ENCODE data around the gene NUP98.

DNA sequence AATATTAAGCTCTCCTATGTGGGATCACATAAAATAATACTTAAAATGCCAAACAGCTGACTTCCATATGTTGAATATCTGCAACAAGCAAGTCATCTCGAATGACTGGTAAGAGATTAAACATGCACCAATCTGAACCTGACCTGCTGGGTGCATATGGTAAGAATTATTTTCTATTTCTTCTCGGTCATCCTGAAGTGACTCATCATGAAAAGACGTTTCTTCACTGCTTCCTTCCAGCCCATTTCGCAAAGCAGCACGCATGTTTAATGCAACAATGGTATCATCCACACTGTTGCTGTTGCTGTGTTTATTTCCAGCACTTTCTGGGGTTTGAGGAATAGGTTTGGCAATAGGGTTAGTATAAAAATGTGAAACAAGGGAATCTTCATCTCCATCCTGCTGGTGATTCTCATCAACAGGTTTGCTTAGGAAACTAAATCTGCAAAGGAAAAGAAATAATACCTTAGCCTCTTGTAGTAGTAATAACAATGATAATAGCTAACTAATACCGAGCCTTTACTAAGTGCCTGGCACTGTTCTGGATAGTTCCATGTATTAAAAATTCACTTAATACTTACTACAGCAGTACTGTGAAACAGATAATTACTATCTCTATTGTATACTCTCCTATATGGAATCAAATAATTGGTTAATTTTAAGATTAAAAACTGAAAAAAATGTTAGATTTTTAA, 74.2 kb downstream of the NUP98 start:
- TF ChIP-seq, protein P1, sequence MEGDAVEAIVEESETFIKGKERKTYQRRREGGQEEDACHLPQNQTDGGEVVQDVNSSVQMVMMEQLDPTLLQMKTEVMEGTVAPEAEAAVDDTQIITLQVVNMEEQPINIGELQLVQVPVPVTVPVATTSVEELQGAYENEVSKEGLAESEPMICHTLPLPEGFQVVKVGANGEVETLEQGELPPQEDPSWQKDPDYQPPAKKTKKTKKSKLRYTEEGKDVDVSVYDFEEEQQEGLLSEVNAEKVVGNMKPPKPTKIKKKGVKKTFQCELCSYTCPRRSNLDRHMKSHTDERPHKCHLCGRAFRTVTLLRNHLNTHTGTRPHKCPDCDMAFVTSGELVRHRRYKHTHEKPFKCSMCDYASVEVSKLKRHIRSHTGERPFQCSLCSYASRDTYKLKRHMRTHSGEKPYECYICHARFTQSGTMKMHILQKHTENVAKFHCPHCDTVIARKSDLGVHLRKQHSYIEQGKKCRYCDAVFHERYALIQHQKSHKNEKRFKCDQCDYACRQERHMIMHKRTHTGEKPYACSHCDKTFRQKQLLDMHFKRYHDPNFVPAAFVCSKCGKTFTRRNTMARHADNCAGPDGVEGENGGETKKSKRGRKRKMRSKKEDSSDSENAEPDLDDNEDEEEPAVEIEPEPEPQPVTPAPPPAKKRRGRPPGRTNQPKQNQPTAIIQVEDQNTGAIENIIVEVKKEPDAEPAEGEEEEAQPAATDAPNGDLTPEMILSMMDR (tag by site-specific recombination; IDR thresholded peaks at IDR 0.05): no peak
- TF ChIP-seq ZNF792 (tag by site-specific recombination; IDR thresholded peaks at IDR 0.05): no peak
- TF ChIP-seq, protein P2, sequence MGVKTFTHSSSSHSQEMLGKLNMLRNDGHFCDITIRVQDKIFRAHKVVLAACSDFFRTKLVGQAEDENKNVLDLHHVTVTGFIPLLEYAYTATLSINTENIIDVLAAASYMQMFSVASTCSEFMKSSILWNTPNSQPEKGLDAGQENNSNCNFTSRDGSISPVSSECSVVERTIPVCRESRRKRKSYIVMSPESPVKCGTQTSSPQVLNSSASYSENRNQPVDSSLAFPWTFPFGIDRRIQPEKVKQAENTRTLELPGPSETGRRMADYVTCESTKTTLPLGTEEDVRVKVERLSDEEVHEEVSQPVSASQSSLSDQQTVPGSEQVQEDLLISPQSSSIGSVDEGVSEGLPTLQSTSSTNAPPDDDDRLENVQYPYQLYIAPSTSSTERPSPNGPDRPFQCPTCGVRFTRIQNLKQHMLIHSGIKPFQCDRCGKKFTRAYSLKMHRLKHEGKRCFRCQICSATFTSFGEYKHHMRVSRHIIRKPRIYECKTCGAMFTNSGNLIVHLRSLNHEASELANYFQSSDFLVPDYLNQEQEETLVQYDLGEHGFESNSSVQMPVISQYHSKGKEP (tag by site-specific recombination; IDR thresholded peaks at IDR 0.05): no peak
- TF ChIP-seq ZFP3 (tag by site-specific recombination; IDR thresholded peaks at IDR 0.05; ENCODE audit: low read depth): no peak
- TF ChIP-seq ZNF658 (tag by site-specific recombination; IDR thresholded peaks at IDR 0.05): no peak
- TF ChIP-seq ZNF707 (tag by site-specific recombination; IDR thresholded peaks at IDR 0.05): no peak
- no peak for TF ChIP-seq MYNN (tag by site-specific recombination; IDR thresholded peaks at IDR 0.05; ENCODE audit: borderline replicate concordance)
- TF ChIP-seq ZNF324 (tag by site-specific recombination; IDR thresholded peaks at IDR 0.05): no peak
- TF ChIP-seq, protein P3, sequence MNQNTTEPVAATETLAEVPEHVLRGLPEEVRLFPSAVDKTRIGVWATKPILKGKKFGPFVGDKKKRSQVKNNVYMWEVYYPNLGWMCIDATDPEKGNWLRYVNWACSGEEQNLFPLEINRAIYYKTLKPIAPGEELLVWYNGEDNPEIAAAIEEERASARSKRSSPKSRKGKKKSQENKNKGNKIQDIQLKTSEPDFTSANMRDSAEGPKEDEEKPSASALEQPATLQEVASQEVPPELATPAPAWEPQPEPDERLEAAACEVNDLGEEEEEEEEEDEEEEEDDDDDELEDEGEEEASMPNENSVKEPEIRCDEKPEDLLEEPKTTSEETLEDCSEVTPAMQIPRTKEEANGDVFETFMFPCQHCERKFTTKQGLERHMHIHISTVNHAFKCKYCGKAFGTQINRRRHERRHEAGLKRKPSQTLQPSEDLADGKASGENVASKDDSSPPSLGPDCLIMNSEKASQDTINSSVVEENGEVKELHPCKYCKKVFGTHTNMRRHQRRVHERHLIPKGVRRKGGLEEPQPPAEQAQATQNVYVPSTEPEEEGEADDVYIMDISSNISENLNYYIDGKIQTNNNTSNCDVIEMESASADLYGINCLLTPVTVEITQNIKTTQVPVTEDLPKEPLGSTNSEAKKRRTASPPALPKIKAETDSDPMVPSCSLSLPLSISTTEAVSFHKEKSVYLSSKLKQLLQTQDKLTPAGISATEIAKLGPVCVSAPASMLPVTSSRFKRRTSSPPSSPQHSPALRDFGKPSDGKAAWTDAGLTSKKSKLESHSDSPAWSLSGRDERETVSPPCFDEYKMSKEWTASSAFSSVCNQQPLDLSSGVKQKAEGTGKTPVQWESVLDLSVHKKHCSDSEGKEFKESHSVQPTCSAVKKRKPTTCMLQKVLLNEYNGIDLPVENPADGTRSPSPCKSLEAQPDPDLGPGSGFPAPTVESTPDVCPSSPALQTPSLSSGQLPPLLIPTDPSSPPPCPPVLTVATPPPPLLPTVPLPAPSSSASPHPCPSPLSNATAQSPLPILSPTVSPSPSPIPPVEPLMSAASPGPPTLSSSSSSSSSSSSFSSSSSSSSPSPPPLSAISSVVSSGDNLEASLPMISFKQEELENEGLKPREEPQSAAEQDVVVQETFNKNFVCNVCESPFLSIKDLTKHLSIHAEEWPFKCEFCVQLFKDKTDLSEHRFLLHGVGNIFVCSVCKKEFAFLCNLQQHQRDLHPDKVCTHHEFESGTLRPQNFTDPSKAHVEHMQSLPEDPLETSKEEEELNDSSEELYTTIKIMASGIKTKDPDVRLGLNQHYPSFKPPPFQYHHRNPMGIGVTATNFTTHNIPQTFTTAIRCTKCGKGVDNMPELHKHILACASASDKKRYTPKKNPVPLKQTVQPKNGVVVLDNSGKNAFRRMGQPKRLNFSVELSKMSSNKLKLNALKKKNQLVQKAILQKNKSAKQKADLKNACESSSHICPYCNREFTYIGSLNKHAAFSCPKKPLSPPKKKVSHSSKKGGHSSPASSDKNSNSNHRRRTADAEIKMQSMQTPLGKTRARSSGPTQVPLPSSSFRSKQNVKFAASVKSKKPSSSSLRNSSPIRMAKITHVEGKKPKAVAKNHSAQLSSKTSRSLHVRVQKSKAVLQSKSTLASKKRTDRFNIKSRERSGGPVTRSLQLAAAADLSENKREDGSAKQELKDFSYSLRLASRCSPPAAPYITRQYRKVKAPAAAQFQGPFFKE (tag by site-specific recombination; IDR thresholded peaks at IDR 0.05; ENCODE audit: borderline replicate concordance): no peak
- TF ChIP-seq, protein P4, sequence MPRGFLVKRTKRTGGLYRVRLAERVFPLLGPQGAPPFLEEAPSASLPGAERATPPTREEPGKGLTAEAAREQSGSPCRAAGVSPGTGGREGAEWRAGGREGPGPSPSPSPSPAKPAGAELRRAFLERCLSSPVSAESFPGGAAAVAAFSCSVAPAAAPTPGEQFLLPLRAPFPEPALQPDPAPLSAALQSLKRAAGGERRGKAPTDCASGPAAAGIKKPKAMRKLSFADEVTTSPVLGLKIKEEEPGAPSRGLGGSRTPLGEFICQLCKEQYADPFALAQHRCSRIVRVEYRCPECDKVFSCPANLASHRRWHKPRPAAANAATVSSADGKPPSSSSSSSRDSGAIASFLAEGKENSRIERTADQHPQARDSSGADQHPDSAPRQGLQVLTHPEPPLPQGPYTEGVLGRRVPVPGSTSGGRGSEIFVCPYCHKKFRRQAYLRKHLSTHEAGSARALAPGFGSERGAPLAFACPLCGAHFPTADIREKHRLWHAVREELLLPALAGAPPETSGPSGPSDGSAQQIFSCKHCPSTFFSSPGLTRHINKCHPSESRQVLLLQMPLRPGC (tag by site-specific recombination; IDR thresholded peaks at IDR 0.05): no peak

All from HEK293 (cell line).